ENCODE data around the gene CCNQ.

The CCNQ gene

DNA sequence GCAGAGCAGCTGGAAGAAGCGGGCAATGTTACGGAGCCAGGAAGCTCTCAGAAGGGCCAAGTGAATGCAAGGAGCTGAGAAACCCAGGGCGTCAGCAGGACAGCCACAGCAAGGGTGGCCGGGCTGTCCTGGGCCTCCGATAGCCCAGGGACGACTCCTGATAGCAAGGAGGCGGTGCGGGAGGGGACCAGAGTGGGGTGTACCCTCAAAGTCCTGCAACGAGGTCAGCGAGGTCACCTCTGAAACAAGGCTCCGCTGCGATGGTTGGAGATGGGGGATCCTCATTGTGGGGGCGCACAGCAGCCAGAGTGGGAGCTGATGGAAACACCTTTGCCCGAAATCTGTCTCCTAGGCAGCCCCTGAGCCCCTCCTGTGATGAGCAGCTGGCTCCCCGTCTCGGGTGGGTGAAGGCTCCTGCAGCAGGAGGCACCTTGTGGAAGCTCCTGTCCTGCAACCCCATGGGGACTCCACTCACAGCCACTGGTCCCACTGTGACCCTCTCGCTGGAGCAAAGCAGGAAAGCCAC, 4.3 kb upstream of the CCNQ start:
- H3K4me3 ChIP-seq (ENCODE audit: low read length) = no peak overlapping the region
- no peak overlapping the region for H3K9ac ChIP-seq (ENCODE audit: low read length)
- no peak overlapping the region for H3K4me2 ChIP-seq (ENCODE audit: low read depth, low read length)
- no peak overlapping the region for H3K27ac ChIP-seq (ENCODE audit: low read length)
- H4K20me1 ChIP-seq (ENCODE audit: insufficient read depth, low read length) = no peaks in the 10 kb centered on the region
- H3F3A ChIP-seq (ENCODE audit: insufficient read depth, low read length) = no peaks in the 10 kb centered on the region
- H3K79me2 ChIP-seq (ENCODE audit: low read length) = peaks cover 4% of the 10 kb centered on the region; the same call in 1 of the 2 replicates
- no peaks in the 10 kb centered on the region for H3K36me3 ChIP-seq (replicated peaks; ENCODE audit: insufficient read depth, low read length)
- TF ChIP-seq EZH2 (optimal IDR thresholded peaks at IDR 0.05; ENCODE audit: low read depth, low read length) (no peak), EZH2phosphoT487 (IDR thresholded peaks at IDR 0.05; ENCODE audit: low read length) (no peak)
- TF ChIP-seq, protein P1, sequence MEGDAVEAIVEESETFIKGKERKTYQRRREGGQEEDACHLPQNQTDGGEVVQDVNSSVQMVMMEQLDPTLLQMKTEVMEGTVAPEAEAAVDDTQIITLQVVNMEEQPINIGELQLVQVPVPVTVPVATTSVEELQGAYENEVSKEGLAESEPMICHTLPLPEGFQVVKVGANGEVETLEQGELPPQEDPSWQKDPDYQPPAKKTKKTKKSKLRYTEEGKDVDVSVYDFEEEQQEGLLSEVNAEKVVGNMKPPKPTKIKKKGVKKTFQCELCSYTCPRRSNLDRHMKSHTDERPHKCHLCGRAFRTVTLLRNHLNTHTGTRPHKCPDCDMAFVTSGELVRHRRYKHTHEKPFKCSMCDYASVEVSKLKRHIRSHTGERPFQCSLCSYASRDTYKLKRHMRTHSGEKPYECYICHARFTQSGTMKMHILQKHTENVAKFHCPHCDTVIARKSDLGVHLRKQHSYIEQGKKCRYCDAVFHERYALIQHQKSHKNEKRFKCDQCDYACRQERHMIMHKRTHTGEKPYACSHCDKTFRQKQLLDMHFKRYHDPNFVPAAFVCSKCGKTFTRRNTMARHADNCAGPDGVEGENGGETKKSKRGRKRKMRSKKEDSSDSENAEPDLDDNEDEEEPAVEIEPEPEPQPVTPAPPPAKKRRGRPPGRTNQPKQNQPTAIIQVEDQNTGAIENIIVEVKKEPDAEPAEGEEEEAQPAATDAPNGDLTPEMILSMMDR (IDR thresholded peaks at IDR 0.05; ENCODE audit: low read length) = no peak
- H3K27me3 ChIP-seq (replicated peaks; ENCODE audit: insufficient read depth, low read length) = peaks cover 17% of the 10 kb centered on the region
- H2AFZ ChIP-seq (ENCODE audit: low read length) = no peak overlapping the region
- no peaks in the 10 kb centered on the region for H3K9me2 ChIP-seq (replicated peaks; ENCODE audit: insufficient read depth, low read length)
- H3K9me3 ChIP-seq (replicated peaks; ENCODE audit: insufficient read depth, low read length) = no peaks in the 10 kb centered on the region
- H3K4me1 ChIP-seq (ENCODE audit: low read length) = no peaks in the 10 kb centered on the region
- no peak for DNase-seq

DNA sequence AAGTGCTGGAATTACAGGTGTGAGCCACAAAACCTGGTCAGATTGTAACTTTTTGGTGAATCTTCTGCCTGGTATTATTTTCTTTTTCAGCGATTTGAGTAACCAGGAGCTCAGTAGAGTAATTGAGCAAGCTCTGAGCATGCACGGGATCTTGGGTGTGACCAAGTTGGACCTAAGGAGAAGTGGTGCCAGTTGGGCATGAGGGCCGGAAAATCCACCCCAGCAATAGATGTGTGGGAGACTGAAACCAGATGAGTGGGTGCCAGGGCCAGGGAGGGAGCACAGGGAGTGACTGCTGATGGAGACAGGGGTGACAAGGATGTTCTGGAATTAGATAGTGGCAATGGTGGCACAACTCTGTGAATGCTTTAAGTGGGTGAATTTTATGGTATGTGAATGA, 3.7 kb upstream of the CCNQ start:
- Histone ChIP-seq H3F3A (ENCODE audit: insufficient read depth, low read length) (no peaks in the 10 kb centered on the region), H3K79me2 (ENCODE audit: low read length) (peaks cover 10% of the 10 kb centered on the region), H3K4me2 (ENCODE audit: low read depth, low read length) (no peak overlapping the region), H3K27me3 (replicated peaks; ENCODE audit: insufficient read depth, low read length) (peaks cover 17% of the 10 kb centered on the region), H3K4me1 (ENCODE audit: low read length) (no peaks in the 10 kb centered on the region), H3K27ac (ENCODE audit: low read length) (no peak overlapping the region), H2AFZ (ENCODE audit: low read length) (no peak overlapping the region), H3K9me3 (replicated peaks; ENCODE audit: insufficient read depth, low read length) (no peaks in the 10 kb centered on the region), H3K4me3 (ENCODE audit: low read length) (no peak overlapping the region), H4K20me1 (ENCODE audit: insufficient read depth, low read length) (no peaks in the 10 kb centered on the region), H3K9ac (ENCODE audit: low read length) (no peak overlapping the region), H3K36me3 (replicated peaks; ENCODE audit: insufficient read depth, low read length) (no peaks in the 10 kb centered on the region), H3K9me2 (replicated peaks; ENCODE audit: insufficient read depth, low read length) (no peaks in the 10 kb centered on the region)
- TF ChIP-seq EZH2 (optimal IDR thresholded peaks at IDR 0.05; ENCODE audit: low read depth, low read length) = no peak
- TF ChIP-seq, protein P1 (IDR thresholded peaks at IDR 0.05; ENCODE audit: low read length) = no peak
- TF ChIP-seq EZH2phosphoT487 (IDR thresholded peaks at IDR 0.05; ENCODE audit: low read length) = no peak
- no peak for DNase-seq

DNA sequence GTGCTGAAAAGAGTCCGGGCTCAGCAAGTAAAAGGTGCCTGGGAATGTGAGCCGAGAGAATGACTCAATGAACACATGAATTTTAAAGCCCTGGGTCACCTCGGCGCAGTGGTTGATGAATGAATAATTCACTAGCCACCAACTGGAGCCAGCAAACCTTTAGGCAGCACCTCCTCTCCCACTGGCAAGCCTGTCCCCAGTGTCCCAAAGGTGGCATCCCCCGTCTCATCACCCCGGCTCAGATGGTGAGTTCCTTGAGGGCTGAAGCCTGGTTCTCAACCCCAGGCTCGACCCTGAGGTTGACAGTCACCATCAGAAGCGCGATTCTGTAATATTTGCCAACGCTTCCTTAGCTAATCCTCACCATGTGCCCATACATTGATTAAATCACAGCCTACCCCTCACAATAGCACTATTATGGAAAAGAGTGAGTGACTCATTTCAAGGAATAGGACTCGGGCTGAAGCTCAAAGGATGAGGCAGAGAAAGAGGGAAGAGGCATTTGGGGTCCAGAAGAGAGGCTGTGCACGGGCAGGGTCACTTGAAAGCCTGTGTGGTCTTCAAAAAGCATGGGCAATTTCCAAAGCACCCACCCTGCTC, 2.7 kb upstream of the CCNQ start:
- TF ChIP-seq, protein P1 (IDR thresholded peaks at IDR 0.05; ENCODE audit: low read length) = no peak
- no peak for TF ChIP-seq EZH2phosphoT487 (IDR thresholded peaks at IDR 0.05; ENCODE audit: low read length)
- no peak for TF ChIP-seq EZH2 (optimal IDR thresholded peaks at IDR 0.05; ENCODE audit: low read depth, low read length)
- no peaks in the 10 kb centered on the region for H3K9me2 ChIP-seq (replicated peaks; ENCODE audit: insufficient read depth, low read length)
- DNase-seq = no peak
- no peaks in the 10 kb centered on the region for H3K4me1 ChIP-seq (ENCODE audit: low read length)
- H3K36me3 ChIP-seq (replicated peaks; ENCODE audit: insufficient read depth, low read length) = no peaks in the 10 kb centered on the region
- peaks cover 10% of the 10 kb centered on the region; the same call in 1 of the 2 replicates for H3K27me3 ChIP-seq (replicated peaks; ENCODE audit: insufficient read depth, low read length)
- H3K9ac ChIP-seq (ENCODE audit: low read length) = no peak overlapping the region
- no peak overlapping the region for H3K27ac ChIP-seq (ENCODE audit: low read length)
- no peak overlapping the region for H2AFZ ChIP-seq (ENCODE audit: low read length)
- no peak overlapping the region for H3K4me2 ChIP-seq (ENCODE audit: low read depth, low read length)
- H3K9me3 ChIP-seq (replicated peaks; ENCODE audit: insufficient read depth, low read length) = no peaks in the 10 kb centered on the region
- no peak overlapping the region for H3K4me3 ChIP-seq (ENCODE audit: low read length)
- peaks cover 16% of the 10 kb centered on the region for H3K79me2 ChIP-seq (ENCODE audit: low read length)
- H3F3A ChIP-seq (ENCODE audit: insufficient read depth, low read length) = no peaks in the 10 kb centered on the region
- no peaks in the 10 kb centered on the region for H4K20me1 ChIP-seq (ENCODE audit: insufficient read depth, low read length)

Data from MM.1S (cell line).